C1 segment of cervical spinal cord (tissue), 14 donors: Measurements from ENCODE around the gene PDLIM5.
"Not testable (repeated sequence)": the region's sequence is repeated elsewhere in the genome, so short reads cannot be mapped to it uniquely, and the experiment has no call there.

Experiments used
- DNase-seq, 14 donors: peaks; one replicate each; lab custom pipeline; 2025; lab: John Stamatoyannopoulos, UW

Gene PDLIM5

DNA sequence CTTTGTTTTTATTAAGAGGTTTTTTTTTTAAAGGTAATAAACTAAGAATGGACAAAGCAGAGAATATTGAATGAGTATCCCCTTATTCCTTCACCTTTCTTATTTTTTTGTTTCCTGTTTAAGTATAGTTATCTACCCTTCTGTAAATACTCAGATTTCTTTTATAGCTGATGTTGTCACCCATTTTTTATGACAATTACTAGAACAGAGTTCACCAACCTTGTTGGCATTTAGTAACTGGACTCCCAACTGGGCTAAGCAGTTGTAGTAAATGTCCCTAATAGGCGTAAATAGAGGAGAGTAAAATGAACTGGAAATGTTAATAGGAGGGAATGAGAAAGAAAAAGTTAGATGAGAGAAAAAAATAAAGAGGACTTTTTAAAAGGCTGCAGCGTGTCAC lies 9.8 kb downstream of the PDLIM5 start:
- DNase-seq, result no peak

DNA sequence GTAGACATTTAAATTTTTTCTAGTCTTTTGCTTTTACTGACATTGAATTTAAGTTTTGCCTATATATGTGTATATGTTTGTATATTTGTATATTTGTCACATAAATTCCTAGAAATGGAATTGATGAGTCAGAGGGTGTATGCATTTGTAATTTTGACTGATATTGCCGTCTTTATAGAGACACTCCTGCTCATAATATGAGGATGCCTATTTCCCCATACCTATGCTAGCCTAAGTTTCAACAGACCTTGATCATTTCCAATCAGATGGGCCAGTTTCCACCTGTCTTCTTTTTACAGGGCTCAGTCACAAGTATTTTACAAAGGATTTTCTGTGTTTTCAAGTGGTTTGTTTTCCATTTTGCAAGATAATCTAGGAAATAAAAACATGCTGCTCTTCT lies 10.8 kb downstream of the PDLIM5 start:
- DNase-seq, result no peak

DNA sequence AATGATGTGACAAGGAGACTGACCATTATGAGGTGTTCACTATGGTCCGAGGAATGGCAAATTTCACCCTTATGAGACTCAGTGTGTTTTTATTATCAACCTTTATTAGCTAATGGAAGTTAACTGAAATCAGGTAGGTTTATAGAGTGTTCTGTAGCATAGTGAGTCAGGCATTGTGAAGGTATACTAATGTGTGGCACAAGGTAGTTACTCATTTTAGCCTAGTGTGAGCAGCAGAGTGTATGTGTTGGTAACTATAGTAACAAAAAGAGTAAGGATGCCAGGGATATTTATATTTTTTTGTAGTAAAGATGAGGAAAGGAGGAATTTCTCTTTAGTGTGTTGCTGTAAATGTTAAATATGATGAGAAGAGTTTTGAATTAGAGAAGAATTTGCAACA lies 12.0 kb downstream of the PDLIM5 start:
- DNase-seq, result no peak

DNA sequence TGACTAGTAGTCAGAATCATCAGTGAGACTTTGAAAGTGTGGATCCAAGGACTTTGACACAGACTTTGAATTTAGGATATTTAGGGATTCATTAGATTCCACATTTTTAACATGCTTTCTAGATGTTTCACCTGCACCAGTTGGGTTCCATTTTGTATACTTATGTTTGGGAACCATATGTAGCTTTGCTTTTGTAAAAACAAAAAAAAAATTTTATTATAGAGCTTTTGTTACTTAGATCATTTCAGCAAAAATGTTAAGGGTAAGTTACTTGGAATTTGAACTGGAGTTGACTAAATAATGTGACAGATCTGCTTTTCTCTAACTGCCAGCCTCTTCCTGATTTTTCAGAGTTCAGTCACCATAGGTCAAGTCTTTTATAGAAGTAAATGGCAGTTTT lies 14.6 kb downstream of the PDLIM5 start:
- DNase-seq, result no peak

DNA sequence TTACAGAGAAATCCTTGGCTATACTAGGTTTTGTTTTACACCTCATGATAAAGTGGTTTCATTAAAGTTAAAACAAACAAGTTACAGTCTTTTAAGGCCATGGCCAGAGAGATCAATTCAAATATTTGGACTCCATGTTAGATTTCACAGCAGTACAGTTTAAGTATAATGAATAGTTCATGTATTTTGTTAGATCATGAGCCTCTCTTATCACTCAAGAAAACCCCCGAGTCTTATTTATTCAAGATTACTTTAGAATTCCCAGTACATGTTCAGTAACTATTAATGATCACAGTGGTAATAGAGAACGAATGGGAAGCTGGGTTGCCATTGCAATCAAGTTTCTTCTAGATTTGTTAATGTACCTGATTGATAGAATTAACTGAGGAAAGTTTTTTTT lies 15.2 kb downstream of the PDLIM5 start:
- no peak for DNase-seq

DNA sequence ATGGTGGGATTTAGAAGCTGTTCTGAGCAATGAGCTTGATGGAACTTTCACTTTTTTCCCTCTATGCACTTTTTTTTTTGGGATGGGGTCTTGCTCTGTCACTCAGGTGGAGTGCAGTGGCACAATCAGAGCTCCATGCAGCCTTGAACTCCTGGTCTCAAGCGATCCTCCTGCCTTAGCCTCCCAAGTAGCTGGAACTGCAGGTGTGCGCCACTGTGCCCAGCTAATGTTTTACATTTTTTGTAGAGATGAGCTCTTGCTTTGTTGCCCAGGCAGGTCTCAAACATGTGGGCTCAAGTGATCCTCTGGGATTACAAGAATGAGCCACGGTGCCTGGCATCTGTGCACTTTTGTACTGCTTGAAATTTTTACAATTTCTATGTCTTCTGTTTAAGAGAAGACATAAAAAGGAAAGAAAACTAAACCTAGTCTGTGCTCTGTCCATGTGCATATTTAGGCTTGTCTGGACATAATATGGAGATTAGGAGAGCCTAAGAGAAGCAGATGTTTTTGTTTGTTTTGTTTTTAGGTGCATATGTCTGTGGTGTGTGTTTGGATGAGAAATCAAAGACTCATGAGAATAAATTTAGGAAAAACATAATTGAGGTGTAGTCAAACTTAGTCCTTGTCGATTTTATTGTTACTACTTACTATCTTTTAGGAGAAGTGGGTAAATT lies 16.5 kb downstream of the PDLIM5 start:
- no peak for DNase-seq

DNA sequence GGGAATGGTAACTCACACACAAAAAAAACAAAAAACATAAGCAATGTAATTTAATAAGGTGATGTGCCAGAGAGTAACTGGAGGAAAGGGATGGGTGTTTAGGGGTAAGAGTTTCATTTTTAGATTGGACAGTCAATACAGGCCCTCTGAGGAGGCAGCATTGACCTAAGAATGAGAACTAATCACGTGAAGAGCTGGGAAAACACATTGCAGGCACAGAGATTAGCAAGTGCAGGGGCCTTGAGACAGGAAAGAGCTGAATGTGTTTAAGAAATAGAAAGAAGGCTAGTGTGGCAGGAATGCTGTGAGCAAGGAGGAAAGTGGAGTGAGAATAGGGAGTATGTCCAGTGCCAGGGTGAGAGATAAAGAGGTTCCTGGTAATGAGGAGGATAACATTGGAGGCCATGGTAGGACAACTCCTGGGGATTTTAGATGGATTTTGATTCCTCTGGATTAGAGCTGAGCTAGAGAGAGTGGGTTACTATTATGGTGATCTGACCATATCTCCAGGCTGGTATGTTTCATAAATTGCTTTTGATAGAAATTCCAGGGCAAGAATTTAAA lies 17.6 kb downstream of the PDLIM5 start:
- DNase-seq, result no peak

DNA sequence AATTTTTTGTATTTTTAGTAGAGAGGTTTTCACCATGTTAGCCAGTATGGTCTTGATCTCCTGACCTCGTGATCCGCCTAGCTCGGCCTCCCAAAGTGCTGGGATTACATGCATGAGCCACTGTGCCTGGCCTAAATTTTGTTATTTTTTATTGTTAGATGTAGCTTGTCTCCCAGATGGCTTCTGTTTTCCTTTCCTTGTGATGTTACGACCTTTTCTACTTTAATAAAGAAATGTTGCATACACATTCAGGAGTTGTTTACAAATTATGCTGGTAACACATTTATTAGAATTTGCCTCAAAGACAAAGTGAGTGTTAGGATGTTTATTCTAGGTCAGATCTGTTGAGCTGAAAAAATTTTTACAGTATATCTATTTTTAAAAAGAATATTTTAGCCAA lies 18.4 kb downstream of the PDLIM5 start:
- no peak for DNase-seq

DNA sequence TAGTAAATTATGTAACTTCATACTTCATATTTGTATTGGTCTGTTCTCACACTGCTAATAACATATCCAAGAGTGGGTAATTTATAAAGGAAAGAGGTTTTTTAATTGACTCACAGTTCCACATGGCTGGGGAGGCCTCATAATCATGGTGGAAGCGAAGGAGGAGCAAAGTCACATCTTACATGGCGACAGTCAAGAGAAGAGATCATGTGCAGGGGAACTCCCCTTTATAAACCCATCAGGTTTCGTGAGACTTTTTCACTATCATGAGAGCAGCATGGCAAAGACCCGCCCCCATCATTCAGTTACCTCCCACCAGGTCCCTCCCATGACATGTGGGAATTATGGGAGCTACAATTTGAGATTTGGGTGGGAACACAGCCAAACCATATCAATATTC lies 19.0 kb downstream of the PDLIM5 start:
- not testable (repeated sequence) for DNase-seq

DNA sequence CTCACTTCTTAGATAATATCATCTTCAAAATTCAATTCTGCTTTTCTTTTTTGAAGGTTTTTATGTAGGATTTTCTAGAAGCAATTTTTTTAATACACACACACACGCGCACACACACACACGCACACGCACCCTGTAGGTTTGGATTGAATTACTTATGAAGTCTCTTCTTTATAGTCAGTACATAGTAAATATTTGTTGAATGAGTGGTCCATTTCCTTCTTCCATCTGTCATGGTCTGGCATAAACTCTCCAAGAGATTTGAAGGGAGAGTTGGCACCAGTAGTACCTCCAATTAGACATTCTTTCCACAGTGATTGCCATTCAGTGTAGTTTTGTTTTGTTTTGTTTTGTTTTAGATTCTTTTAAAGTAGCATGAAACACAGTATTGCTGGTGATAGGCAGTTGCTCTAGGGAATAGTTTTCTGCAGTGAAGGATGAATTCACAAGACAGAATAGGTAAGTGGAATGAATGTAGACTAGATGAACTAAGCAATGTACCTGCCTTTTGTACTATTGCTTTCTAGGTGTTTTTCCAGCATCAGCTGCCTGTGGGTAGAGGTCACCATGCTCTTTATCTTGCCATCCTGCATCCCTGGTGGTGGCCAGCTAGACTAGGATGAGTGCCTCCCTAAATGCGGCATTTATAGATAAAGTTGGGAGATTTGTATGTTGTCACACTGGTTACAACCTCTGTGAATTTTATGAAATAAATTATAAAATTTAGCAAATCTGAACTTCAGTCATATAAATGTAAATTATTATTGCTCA lies 20.5 kb downstream of the PDLIM5 start:
- no peak for DNase-seq

DNA sequence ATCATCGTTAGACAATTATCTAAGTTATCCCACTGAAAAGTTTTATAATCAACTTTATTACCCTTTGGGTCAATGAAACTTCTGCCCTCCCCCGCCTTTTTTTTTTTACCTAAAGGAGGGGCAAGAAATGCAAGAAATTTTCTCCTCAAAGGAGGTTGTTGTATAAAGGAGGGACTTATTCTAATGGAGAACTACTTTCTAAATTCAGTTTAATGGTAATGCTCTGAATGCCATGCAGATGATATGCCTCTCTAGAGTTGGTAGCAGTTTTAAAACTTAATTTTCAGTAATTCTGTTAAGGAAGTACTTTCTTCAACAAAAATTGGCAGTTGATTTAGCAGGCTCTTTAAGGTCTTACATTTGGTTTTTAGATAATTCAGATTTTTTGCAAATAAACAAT lies 23.3 kb downstream of the PDLIM5 start:
- DNase-seq, result no peak

DNA sequence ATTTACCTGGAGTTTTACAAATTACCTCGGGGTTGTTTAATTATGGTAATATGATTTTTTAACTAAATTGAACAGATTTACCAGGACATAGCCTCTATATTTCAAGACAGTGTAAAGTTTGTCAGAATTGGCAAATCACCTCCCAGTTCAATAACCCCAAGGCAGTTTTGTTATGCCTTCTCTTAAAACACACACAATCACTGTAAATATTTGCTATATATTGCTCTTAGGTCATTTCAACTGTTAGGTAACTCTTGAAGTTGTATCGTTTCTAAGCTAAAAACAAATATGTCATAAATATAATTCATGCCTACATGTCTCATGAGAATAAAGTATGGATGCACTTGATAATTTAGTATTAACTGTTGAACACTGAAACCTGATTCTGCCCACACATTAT lies 24.1 kb downstream of the PDLIM5 start:
- no peak for DNase-seq

DNA sequence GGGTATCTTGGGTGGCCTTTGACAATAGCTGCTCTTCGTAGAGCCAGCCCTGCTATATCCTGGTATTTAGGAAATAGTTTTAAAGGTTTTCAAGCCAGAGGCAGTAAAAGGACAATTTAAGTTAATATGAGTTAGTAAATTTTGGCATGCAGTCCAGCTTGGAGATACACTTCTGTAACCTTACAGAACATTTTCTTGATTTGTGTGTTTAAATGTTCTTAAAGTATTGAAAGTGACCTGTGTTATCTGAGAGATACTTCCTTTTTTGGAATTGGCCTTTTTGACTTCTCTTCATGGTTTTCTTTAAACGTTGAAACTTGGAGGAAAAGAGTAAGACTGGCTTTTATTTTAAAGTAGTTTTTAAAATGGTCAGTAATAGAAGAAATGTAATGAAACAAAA lies 25.5 kb downstream of the PDLIM5 start:
- DNase-seq, result no peak

DNA sequence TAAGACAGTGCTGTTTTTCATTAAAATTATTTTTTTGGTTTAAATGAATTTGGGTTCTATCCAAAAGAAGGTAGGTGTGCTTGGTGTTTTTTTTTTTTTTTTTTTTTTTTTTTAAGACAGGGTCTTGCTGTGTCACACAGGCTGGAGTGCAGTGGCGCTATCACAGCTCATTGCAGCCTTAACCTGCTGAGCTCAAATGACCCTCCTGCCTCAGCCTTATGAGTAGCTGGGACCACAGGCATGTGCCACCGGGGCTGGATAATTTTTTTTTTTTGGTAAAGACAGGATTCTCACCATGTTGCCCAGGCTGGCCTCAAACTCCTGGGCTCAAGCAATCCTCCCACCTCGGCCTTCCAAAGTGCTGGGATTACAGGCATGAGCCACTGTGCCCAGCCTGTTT lies 27.1 kb downstream of the PDLIM5 start:
- DNase-seq, result not testable (repeated sequence)

DNA sequence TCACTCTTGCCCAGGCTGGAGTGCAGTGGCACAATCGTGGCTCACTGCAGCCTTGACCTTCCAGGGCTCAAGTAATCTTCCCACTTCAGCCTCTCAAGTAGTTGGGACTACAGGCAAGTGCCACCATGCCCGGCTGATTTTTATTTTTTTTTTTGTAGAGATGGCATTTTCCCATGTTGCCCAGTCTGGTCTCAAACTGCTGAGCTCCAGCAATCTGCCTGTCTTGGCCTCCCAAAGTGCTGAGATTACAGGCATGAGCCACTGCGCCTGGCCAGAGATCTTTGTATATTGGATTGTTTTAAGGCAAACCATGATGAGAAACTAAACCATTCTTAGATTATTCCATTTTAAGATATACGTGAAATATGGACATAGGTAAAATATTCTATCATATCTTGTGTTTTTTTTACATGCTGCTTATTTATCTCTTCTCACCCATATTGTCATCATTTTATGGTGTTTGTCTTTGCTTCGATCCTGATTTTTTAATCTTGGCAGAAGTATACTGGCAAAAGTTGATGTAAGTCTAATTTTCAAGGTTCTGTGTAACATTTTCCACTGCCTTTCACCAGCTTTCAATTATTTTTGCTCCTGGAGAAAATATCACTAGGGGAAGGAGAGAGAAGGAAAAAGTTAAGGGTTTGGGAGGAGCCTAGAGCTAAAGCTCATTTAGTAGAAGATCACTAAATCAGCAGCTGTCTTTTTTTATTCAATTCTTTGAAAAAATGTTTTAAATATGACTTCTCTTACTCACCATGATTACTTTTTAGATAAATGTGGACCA lies 27.8 kb downstream of the PDLIM5 start:
- DNase-seq, result no peak

DNA sequence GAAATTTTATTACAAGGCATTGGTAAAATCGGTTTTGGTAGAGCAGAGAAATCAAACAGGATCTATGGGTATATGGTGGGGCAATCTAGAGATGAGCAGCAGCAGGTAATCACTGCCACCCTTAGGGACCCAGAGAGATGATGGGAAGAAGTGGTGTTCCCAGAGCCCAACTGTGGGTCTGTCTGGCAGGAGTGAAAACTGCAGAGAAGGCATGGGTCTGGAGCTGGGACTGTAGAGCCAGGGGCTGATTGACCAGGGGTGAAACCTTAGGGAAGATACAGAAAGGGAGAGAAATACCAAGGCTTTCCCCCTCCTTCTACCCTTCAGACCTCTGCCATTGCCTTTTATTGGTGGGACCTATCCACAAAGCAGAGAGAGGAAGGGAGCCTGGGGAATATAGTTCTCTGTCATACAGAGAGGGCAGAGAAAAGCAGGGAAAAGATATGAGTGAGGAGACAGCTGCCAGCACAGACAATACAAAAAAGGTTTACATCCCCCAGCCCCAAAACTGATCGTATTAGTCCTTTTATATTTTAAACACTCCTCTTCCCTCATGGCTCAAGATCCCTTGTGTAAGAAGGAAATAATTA lies 28.7 kb downstream of the PDLIM5 start:
- DNase-seq, result no peak

DNA sequence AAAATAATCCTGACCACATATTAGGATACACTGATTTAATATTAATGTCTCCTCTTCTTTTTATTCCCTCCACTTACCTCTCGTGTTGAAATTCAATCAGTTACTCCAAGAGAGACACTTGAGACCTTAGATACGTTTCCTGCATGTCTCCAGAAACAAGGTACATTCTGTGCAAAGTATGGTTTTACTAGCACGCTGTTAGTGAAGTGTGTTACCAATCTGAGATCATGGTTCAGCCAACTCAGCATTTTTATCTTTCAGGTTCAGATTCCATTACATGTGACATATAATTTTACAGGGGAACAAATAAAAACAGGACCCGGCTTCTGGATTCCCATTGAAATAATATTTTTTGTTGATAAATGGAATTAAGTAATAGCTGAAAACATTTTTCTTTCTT lies 32.2 kb downstream of the PDLIM5 start:
- no peak for DNase-seq

DNA sequence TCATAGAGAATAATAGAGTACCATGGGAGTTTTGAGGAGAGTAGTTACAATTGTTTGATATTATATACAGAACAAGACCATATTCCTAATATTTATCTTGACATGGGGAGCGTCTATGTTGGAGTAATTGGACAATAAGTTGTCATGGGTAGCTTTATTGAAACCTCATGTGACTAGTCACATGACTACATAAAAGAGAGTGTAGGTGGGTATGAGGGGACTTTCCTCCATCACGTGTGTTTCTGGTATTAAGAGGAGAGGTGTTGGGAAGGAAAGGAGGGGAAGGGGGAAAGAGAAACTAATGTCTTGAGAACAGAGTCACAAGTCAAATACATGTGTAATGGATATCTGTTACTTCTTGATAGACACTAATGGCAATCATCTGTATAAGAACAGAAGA lies 33.1 kb downstream of the PDLIM5 start:
- no peak for DNase-seq

DNA sequence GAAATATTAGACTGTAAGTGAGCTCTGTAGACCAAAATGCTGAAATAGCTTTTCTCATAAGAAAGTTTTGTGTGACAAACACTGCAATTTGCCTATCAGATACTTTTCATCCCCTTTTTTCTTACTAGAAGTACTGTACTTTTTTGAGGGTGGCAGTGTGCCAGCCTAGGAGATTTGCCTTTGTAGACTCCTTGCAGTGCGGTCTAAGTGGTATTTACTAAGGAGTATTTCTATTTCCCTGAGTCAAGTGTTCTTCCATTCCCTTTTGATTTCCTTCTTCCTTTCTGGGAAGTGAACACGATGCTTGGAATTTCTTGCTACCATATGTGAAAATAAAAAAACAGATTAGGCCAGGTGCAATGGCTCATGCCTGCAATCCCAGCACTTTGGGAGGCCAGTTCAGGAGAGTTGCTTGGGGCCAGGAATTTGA lies 34.6 kb downstream of the PDLIM5 start:
- no peak for DNase-seq

DNA sequence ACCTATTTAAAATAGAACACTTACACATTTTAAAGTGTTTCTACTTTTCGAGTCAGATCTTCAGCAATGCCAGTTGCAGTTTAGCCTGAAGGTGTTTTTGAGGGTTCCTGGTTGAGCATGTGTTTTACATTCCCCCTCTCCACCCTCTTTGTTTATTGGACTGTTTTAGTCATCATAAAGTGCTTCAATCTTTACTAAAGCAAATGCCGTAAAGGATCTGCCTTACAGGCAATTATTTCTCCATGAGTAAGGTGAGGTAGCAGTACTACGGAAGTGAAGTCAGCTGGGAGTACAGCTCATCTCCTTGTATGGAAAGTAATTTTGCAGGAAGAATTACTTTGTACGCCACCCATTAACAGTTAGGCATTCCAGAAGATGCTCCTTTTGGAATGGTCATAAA lies 36.9 kb downstream of the PDLIM5 start:
- no peak for DNase-seq

DNA sequence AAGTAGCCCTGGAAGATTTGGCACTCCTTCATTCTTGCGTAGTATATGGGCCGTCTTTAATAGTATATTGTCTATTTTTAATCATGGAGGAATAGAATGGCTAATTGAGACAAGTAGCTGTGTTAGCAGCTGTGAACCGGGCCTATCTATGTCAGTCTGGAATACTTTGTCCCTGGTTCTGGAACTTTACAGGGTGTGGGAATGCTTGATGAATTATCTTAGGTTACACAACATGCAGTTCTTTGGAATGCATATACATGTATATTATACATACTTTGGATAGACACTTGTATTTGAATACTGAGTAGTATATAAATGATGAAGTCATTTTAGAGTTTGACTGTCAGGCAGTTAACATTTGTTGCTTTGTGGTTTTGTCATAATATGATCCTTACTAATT lies 37.4 kb downstream of the PDLIM5 start:
- DNase-seq, result no peak

DNA sequence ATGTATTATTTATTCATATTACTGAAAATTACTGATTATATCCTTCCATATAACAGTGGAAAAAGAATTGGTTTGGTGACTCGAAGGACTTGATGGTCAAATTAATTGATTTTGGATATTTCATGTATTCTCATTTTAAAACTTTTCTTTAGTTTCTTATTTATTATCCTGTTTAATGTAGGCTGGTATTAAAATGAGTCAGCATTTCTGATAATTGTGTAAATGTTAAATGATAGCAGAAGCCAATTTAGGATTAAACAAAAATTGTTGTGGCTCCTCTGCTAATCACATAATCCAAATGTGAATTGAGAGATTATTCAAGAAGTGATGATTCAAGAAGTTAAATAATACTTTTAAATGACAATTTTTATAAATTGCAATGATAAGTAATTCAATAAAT lies 38.7 kb downstream of the PDLIM5 start:
- no peak for DNase-seq
